HEK293 (cell line): ENCODE measurements around the gene HOXB9.

ENCODE experiments used
- IKZF3 ChIP-seq: fragments of 450-650 bp; IDR thresholded peaks from 2 replicates; pipeline ENCODE4 v1.5.0; 2018; ENCODE audit warnings: missing biosample characterization, mild to moderate bottlenecking, missing genetic modification characterization, moderate library complexity
- KLF10 ChIP-seq: fragments of 450-650 bp; IDR thresholded peaks from 2 replicates; pipeline ENCODE4 v1.5.1; 2018; ENCODE audit warnings: missing biosample characterization, mild to moderate bottlenecking, missing genetic modification characterization
- OVOL3 ChIP-seq: fragments of 450-650 bp; formaldehyde crosslinking; IDR thresholded peaks from 2 replicates; pipeline ENCODE4 v1.5.1; 2016; ENCODE audit warnings: missing biosample characterization, missing genetic modification characterization
- PRDM1 ChIP-seq: fragments of 450-650 bp; formaldehyde crosslinking; IDR thresholded peaks from 2 replicates; pipeline ENCODE4; 2016; ENCODE audit warnings: missing biosample characterization, missing genetic modification characterization
- RBAK ChIP-seq: fragments of 450-650 bp; formaldehyde crosslinking; IDR thresholded peaks from 2 replicates; pipeline ENCODE4 v1.5.1; 2016; ENCODE audit warnings: missing biosample characterization, missing genetic modification characterization
- SCRT1 ChIP-seq: fragments of 450-650 bp; formaldehyde crosslinking; IDR thresholded peaks from 2 replicates; pipeline ENCODE4 v1.5.1; 2016; ENCODE audit warnings: missing biosample characterization, missing genetic modification characterization, borderline replicate concordance
- SP3 ChIP-seq: fragments of 450-650 bp; formaldehyde crosslinking; IDR thresholded peaks from 2 replicates; pipeline ENCODE4 v1.5.1; 2016; ENCODE audit warnings: missing biosample characterization, missing genetic modification characterization
- ZEB2 ChIP-seq: fragments of 450-650 bp; formaldehyde crosslinking; IDR thresholded peaks from 2 replicates; pipeline ENCODE4 v1.5.1; 2016; ENCODE audit warnings: missing biosample characterization, missing genetic modification characterization
- ZNF133 ChIP-seq: fragments of 450-650 bp; formaldehyde crosslinking; IDR thresholded peaks from 2 replicates; pipeline ENCODE4 v1.5.1; 2016; ENCODE audit warnings: missing biosample characterization, missing genetic modification characterization
- ZNF266 ChIP-seq: fragments of 450-650 bp; formaldehyde crosslinking; IDR thresholded peaks from 2 replicates; pipeline ENCODE4 v1.5.1; 2016; ENCODE audit warnings: missing biosample characterization, missing genetic modification characterization, low read depth
- ZNF274 ChIP-seq, 2 experiments: fragments of 200-500 bp in 1 of 2; fragments of 450-650 bp in 1 of 2; sonication (Bioruptor generic) in 1 of 2; formaldehyde crosslinking in 1 of 2; IDR thresholded peaks; 2 replicates each; pipeline versions ENCODE4 v1.5.1 to v1.6.1; 2014 to 2016; ENCODE audit warnings: borderline replicate concordance in 1 of 2, inconsistent platforms in 1 of 2, low read length in 1 of 2, missing biosample characterization in 1 of 2, missing genetic modification characterization in 1 of 2
- ZNF37A ChIP-seq: fragments of 450-650 bp; IDR thresholded peaks from 2 replicates; pipeline ENCODE4 v1.5.1; 2018; ENCODE audit warnings: missing biosample characterization, missing genetic modification characterization
- ZNF544 ChIP-seq: fragments of 450-650 bp; formaldehyde crosslinking; IDR thresholded peaks from 2 replicates; pipeline ENCODE4 v1.5.0; 2017; ENCODE audit warnings: missing biosample characterization, missing genetic modification characterization
- ZNF664 ChIP-seq: fragments of 450-650 bp; formaldehyde crosslinking; IDR thresholded peaks from 2 replicates; pipeline ENCODE4 v1.5.1; 2016; ENCODE audit warnings: missing biosample characterization, missing genetic modification characterization
- ZNF776 ChIP-seq: fragments of 450-650 bp; formaldehyde crosslinking; IDR thresholded peaks from 2 replicates; pipeline ENCODE4 v1.5.0; 2017; ENCODE audit warnings: missing biosample characterization, missing genetic modification characterization, borderline replicate concordance
- ZNF785 ChIP-seq: fragments of 450-650 bp; formaldehyde crosslinking; IDR thresholded peaks from 2 replicates; pipeline ENCODE4 v1.5.1; 2016; ENCODE audit warnings: missing biosample characterization, missing genetic modification characterization
- TF ChIP-seq, protein P1 (sequence below): fragments of 450-650 bp; formaldehyde crosslinking; IDR thresholded peaks from 2 replicates; pipeline ENCODE4 v1.5.0; 2017; ENCODE audit warnings: missing biosample characterization, missing genetic modification characterization, borderline replicate concordance
- TF ChIP-seq, protein P2 (sequence below): fragments of 450-650 bp; formaldehyde crosslinking; IDR thresholded peaks from 2 replicates; pipeline ENCODE4 v1.5.1; 2016; ENCODE audit warnings: missing biosample characterization, missing genetic modification characterization
- TF ChIP-seq, protein P3 (sequence below): fragments of 450-650 bp; formaldehyde crosslinking; IDR thresholded peaks from 2 replicates; pipeline ENCODE4 v1.5.1; 2016; ENCODE audit warnings: missing biosample characterization, missing genetic modification characterization
- TF ChIP-seq, protein P4 (sequence below): fragments of 450-650 bp; formaldehyde crosslinking; IDR thresholded peaks from 2 replicates; pipeline ENCODE4 v1.5.1; 2017; ENCODE audit warnings: missing biosample characterization, mild to moderate bottlenecking, missing genetic modification characterization, moderate library complexity
- TF ChIP-seq, protein P5 (sequence below): fragments of 450-650 bp; formaldehyde crosslinking; conservative IDR thresholded peaks from 2 replicates; pipeline ENCODE4 v1.5.1; 2016; ENCODE audit warnings: low read depth, missing biosample characterization, missing genetic modification characterization
- TF ChIP-seq, protein P6 (sequence below): fragments of 450-650 bp; formaldehyde crosslinking; IDR thresholded peaks from 2 replicates; pipeline ENCODE4 v1.5.1; 2017; ENCODE audit warnings: missing biosample characterization, missing genetic modification characterization
- TF ChIP-seq, protein P7 (sequence below): fragments of 450-650 bp; formaldehyde crosslinking; IDR thresholded peaks from 2 replicates; pipeline ENCODE4 v1.5.1; 2016; ENCODE audit warnings: missing biosample characterization, missing genetic modification characterization

Gene HOXB9

DNA sequence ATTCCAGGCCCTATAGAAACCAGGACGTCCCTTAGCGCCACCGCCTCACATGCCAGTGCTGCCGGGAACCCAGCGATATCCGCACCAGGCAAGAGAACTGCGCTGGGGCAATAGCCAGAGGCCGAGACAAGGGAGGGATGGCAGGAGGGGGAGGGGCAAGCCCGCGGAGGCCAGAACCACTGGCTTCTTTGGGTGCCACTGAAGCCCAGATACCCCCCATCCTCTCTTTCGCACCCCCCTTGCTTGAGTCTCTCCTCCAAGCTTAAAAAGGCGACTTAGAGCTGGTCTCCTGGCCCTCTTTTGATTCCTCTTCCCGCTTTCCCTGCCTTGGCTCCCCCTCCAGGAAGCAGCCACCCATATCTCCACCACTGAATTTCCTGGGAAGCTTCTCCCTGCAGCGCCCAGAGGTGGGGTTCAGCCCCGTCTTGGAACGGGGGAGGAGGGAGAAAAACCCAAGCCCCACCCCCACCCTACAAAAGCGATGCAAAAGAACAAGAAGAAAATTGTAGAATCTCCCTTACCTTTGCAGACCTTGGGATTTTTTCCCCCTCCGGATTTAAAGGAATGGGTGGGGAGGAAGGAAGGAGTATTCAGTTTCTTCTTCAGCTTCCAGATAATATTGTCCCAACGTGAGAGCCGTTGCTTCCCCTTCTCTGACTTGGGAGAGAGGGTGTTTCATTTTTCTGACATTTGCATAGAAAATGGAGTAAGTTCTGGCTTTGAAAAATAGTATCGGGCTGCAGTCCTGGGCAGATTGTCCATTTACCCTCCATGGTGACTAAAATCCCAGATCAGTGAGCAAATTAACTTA lies 22.0 kb downstream of the HOXB9 start (continued):
- TF ChIP-seq ZNF274 (IDR thresholded peaks at IDR 0.05; ENCODE audit: low read length) (no peak), ZNF274 (tag by site-specific recombination; IDR thresholded peaks at IDR 0.05; ENCODE audit: borderline replicate concordance) (no peak), RBAK (no peak), OVOL3 (tag by site-specific recombination) (no peak), ZNF133 (tag by site-specific recombination) (no peak), ZNF785 (tag by site-specific recombination) (no peak), SCRT1 (tag by site-specific recombination) (no peak), IKZF3 (tag by site-specific recombination) (peak; percentile 83), ZNF776 (no peak), ZNF37A (tag by site-specific recombination) (no peak), ZNF544 (no peak), SP3 (tag by site-specific recombination) (peak; percentile 63), ZEB2 (tag by site-specific recombination) (no peak), PRDM1 (tag by site-specific recombination) (no peak), ZNF664 (no peak), KLF10 (no peak), ZNF266 (tag by site-specific recombination) (no peak)
- TF ChIP-seq, protein P1, sequence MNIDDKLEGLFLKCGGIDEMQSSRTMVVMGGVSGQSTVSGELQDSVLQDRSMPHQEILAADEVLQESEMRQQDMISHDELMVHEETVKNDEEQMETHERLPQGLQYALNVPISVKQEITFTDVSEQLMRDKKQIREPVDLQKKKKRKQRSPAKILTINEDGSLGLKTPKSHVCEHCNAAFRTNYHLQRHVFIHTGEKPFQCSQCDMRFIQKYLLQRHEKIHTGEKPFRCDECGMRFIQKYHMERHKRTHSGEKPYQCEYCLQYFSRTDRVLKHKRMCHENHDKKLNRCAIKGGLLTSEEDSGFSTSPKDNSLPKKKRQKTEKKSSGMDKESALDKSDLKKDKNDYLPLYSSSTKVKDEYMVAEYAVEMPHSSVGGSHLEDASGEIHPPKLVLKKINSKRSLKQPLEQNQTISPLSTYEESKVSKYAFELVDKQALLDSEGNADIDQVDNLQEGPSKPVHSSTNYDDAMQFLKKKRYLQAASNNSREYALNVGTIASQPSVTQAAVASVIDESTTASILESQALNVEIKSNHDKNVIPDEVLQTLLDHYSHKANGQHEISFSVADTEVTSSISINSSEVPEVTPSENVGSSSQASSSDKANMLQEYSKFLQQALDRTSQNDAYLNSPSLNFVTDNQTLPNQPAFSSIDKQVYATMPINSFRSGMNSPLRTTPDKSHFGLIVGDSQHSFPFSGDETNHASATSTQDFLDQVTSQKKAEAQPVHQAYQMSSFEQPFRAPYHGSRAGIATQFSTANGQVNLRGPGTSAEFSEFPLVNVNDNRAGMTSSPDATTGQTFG (tag by site-specific recombination), result no peak
- TF ChIP-seq, protein P2, sequence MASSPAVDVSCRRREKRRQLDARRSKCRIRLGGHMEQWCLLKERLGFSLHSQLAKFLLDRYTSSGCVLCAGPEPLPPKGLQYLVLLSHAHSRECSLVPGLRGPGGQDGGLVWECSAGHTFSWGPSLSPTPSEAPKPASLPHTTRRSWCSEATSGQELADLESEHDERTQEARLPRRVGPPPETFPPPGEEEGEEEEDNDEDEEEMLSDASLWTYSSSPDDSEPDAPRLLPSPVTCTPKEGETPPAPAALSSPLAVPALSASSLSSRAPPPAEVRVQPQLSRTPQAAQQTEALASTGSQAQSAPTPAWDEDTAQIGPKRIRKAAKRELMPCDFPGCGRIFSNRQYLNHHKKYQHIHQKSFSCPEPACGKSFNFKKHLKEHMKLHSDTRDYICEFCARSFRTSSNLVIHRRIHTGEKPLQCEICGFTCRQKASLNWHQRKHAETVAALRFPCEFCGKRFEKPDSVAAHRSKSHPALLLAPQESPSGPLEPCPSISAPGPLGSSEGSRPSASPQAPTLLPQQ, result no peak
- TF ChIP-seq, protein P3, sequence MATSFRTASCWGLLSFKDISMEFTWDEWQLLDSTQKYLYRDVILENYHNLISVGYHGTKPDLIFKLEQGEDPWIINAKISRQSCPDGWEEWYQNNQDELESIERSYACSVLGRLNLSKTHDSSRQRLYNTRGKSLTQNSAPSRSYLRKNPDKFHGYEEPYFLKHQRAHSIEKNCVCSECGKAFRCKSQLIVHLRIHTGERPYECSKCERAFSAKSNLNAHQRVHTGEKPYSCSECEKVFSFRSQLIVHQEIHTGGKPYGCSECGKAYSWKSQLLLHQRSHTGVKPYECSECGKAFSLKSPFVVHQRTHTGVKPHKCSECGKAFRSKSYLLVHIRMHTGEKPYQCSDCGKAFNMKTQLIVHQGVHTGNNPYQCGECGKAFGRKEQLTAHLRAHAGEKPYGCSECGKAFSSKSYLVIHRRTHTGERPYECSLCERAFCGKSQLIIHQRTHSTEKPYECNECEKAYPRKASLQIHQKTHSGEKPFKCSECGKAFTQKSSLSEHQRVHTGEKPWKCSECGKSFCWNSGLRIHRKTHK (tag by site-specific recombination), result no peak
- TF ChIP-seq, protein P4, sequence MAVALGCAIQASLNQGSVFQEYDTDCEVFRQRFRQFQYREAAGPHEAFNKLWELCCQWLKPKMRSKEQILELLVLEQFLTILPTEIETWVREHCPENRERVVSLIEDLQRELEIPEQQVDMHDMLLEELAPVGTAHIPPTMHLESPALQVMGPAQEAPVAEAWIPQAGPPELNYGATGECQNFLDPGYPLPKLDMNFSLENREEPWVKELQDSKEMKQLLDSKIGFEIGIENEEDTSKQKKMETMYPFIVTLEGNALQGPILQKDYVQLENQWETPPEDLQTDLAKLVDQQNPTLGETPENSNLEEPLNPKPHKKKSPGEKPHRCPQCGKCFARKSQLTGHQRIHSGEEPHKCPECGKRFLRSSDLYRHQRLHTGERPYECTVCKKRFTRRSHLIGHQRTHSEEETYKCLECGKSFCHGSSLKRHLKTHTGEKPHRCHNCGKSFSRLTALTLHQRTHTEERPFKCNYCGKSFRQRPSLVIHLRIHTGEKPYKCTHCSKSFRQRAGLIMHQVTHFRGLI, result no peak
- TF ChIP-seq, protein P5, sequence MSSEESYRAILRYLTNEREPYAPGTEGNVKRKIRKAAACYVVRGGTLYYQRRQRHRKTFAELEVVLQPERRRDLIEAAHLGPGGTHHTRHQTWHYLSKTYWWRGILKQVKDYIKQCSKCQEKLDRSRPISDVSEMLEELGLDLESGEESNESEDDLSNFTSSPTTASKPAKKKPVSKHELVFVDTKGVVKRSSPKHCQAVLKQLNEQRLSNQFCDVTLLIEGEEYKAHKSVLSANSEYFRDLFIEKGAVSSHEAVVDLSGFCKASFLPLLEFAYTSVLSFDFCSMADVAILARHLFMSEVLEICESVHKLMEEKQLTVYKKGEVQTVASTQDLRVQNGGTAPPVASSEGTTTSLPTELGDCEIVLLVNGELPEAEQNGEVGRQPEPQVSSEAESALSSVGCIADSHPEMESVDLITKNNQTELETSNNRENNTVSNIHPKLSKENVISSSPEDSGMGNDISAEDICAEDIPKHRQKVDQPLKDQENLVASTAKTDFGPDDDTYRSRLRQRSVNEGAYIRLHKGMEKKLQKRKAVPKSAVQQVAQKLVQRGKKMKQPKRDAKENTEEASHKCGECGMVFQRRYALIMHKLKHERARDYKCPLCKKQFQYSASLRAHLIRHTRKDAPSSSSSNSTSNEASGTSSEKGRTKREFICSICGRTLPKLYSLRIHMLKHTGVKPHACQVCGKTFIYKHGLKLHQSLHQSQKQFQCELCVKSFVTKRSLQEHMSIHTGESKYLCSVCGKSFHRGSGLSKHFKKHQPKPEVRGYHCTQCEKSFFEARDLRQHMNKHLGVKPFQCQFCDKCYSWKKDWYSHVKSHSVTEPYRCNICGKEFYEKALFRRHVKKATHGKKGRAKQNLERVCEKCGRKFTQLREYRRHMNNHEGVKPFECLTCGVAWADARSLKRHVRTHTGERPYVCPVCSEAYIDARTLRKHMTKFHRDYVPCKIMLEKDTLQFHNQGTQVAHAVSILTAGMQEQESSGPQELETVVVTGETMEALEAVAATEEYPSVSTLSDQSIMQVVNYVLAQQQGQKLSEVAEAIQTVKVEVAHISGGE (tag by site-specific recombination), result no peak
- TF ChIP-seq, protein P6, sequence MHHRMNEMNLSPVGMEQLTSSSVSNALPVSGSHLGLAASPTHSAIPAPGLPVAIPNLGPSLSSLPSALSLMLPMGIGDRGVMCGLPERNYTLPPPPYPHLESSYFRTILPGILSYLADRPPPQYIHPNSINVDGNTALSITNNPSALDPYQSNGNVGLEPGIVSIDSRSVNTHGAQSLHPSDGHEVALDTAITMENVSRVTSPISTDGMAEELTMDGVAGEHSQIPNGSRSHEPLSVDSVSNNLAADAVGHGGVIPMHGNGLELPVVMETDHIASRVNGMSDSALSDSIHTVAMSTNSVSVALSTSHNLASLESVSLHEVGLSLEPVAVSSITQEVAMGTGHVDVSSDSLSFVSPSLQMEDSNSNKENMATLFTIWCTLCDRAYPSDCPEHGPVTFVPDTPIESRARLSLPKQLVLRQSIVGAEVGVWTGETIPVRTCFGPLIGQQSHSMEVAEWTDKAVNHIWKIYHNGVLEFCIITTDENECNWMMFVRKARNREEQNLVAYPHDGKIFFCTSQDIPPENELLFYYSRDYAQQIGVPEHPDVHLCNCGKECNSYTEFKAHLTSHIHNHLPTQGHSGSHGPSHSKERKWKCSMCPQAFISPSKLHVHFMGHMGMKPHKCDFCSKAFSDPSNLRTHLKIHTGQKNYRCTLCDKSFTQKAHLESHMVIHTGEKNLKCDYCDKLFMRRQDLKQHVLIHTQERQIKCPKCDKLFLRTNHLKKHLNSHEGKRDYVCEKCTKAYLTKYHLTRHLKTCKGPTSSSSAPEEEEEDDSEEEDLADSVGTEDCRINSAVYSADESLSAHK (tag by site-specific recombination), result no peak
- TF ChIP-seq, protein P7, sequence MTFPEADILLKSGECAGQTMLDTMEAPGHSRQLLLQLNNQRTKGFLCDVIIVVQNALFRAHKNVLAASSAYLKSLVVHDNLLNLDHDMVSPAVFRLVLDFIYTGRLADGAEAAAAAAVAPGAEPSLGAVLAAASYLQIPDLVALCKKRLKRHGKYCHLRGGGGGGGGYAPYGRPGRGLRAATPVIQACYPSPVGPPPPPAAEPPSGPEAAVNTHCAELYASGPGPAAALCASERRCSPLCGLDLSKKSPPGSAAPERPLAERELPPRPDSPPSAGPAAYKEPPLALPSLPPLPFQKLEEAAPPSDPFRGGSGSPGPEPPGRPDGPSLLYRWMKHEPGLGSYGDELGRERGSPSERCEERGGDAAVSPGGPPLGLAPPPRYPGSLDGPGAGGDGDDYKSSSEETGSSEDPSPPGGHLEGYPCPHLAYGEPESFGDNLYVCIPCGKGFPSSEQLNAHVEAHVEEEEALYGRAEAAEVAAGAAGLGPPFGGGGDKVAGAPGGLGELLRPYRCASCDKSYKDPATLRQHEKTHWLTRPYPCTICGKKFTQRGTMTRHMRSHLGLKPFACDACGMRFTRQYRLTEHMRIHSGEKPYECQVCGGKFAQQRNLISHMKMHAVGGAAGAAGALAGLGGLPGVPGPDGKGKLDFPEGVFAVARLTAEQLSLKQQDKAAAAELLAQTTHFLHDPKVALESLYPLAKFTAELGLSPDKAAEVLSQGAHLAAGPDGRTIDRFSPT (tag by site-specific recombination), result 0 out of 2 replicates have a peak, but pooled peaks have one; percentile 38
